ENCODE data around the gene LIN7A.

LIN7A gene

GRCh38 chr12:80858356-80858755 is 79.4 kb downstream of the LIN7A start:
- Mint-ChIP-seq H3K36me3 (ENCODE audit: low read depth) (no peaks in the 10 kb centered on the region), H3K4me1 (no peaks in the 10 kb centered on the region), H3K27ac (no peak overlapping the region), H3K4me3 (no peak overlapping the region), H3K27me3 (no peaks in the 10 kb centered on the region), H3K9me3 (peaks cover 4% of the 10 kb centered on the region)
- ATAC-seq: no peak
- no peak for DNase-seq

GRCh38 chr12:80857311-80857710 is 80.4 kb downstream of the LIN7A start:
- no peak for DNase-seq
- Mint-ChIP-seq H3K4me1 (no peaks in the 10 kb centered on the region), H3K4me3 (no peak overlapping the region), H3K36me3 (ENCODE audit: low read depth) (no peaks in the 10 kb centered on the region), H3K27ac (no peak overlapping the region), H3K27me3 (no peaks in the 10 kb centered on the region), H3K9me3 (no peaks in the 10 kb centered on the region)
- ATAC-seq: no peak

- Mint-ChIP-seq H3K9me3 (no peaks in the 10 kb centered on the region), H3K4me3 (no peak overlapping the region), H3K36me3 (ENCODE audit: low read depth) (no peaks in the 10 kb centered on the region), H3K27me3 (no peaks in the 10 kb centered on the region), H3K4me1 (no peaks in the 10 kb centered on the region), H3K27ac (no peak overlapping the region)
- ATAC-seq (no peak), DNase-seq (no peak)
These were observed 88.4 kb downstream of the LIN7A start for GRCh38 chr12:80849337-80849736.

GRCh38 chr12:80848858-80849257 is 88.9 kb downstream of the LIN7A start:
- no peak overlapping the region for H3K4me3 Mint-ChIP-seq
- no peak overlapping the region for H3K27ac Mint-ChIP-seq
- ATAC-seq (no peak), DNase-seq (no peak)
- no peaks in the 10 kb centered on the region for H3K36me3 Mint-ChIP-seq (ENCODE audit: low read depth)
- no peaks in the 10 kb centered on the region for H3K27me3 Mint-ChIP-seq
- no peaks in the 10 kb centered on the region for H3K4me1 Mint-ChIP-seq
- H3K9me3 Mint-ChIP-seq: no peaks in the 10 kb centered on the region

GRCh38 chr12:80847575-80847974 is 90.2 kb downstream of the LIN7A start:
- DNase-seq (no peak), ATAC-seq (no peak)
- no peak overlapping the region for H3K4me3 Mint-ChIP-seq
- no peaks in the 10 kb centered on the region for H3K27me3 Mint-ChIP-seq
- H3K9me3 Mint-ChIP-seq: no peaks in the 10 kb centered on the region
- H3K27ac Mint-ChIP-seq: no peak overlapping the region
- no peaks in the 10 kb centered on the region for H3K4me1 Mint-ChIP-seq
- no peaks in the 10 kb centered on the region for H3K36me3 Mint-ChIP-seq (ENCODE audit: low read depth)

GRCh38 chr12:80846952-80847351 is 90.8 kb downstream of the LIN7A start:
- Mint-ChIP-seq H3K9me3 (no peaks in the 10 kb centered on the region), H3K4me3 (no peak overlapping the region), H3K4me1 (no peaks in the 10 kb centered on the region), H3K36me3 (ENCODE audit: low read depth) (no peaks in the 10 kb centered on the region), H3K27me3 (no peaks in the 10 kb centered on the region), H3K27ac (no peak overlapping the region)
- no peak for ATAC-seq
- DNase-seq: no peak

GRCh38 chr12:80845639-80846038 is 92.1 kb downstream of the LIN7A start:
- no peak overlapping the region for H3K4me3 Mint-ChIP-seq
- DNase-seq: no peak
- no peak overlapping the region for H3K27ac Mint-ChIP-seq
- no peak for ATAC-seq
- no peaks in the 10 kb centered on the region for H3K27me3 Mint-ChIP-seq
- no peaks in the 10 kb centered on the region for H3K36me3 Mint-ChIP-seq (ENCODE audit: low read depth)
- no peaks in the 10 kb centered on the region for H3K4me1 Mint-ChIP-seq
- no peaks in the 10 kb centered on the region for H3K9me3 Mint-ChIP-seq

- no peak for DNase-seq
- Mint-ChIP-seq H3K4me3 (no peak overlapping the region), H3K9me3 (no peaks in the 10 kb centered on the region), H3K27ac (no peak overlapping the region), H3K27me3 (no peaks in the 10 kb centered on the region), H3K4me1 (no peaks in the 10 kb centered on the region), H3K36me3 (ENCODE audit: low read depth) (no peaks in the 10 kb centered on the region)
- no peak for ATAC-seq
These were observed 93.8 kb downstream of the LIN7A start for GRCh38 chr12:80843969-80844368.

- ATAC-seq (no peak), DNase-seq (no peak)
- no peaks in the 10 kb centered on the region for H3K27me3 Mint-ChIP-seq
- H3K27ac Mint-ChIP-seq: no peak overlapping the region
- no peak overlapping the region for H3K4me3 Mint-ChIP-seq
- H3K9me3 Mint-ChIP-seq: no peaks in the 10 kb centered on the region
- no peaks in the 10 kb centered on the region for H3K4me1 Mint-ChIP-seq
- no peaks in the 10 kb centered on the region for H3K36me3 Mint-ChIP-seq (ENCODE audit: low read depth)
These were observed 99.0 kb downstream of the LIN7A start for GRCh38 chr12:80838708-80839107.

- no peaks in the 10 kb centered on the region for H3K27me3 Mint-ChIP-seq
- no peak overlapping the region for H3K27ac Mint-ChIP-seq
- DNase-seq: no peak
- H3K9me3 Mint-ChIP-seq: peaks cover 4% of the 10 kb centered on the region
- no peak for ATAC-seq
- no peaks in the 10 kb centered on the region for H3K4me1 Mint-ChIP-seq
- no peaks in the 10 kb centered on the region for H3K36me3 Mint-ChIP-seq (ENCODE audit: low read depth)
- no peak overlapping the region for H3K4me3 Mint-ChIP-seq
These were observed 99.6 kb downstream of the LIN7A start for GRCh38 chr12:80838024-80838658.

- H3K9me3 Mint-ChIP-seq: peaks cover 6% of the 10 kb centered on the region
- H3K4me3 Mint-ChIP-seq: no peak overlapping the region
- DNase-seq (no peak), ATAC-seq (no peak)
- H3K36me3 Mint-ChIP-seq (ENCODE audit: low read depth): no peaks in the 10 kb centered on the region
- H3K27ac Mint-ChIP-seq: no peak overlapping the region
- H3K27me3 Mint-ChIP-seq: no peaks in the 10 kb centered on the region
- H3K4me1 Mint-ChIP-seq: no peaks in the 10 kb centered on the region
These were observed 100.3 kb downstream of the LIN7A start for GRCh38 chr12:80837342-80837978.

- no peak overlapping the region for H3K27ac Mint-ChIP-seq
- no peaks in the 10 kb centered on the region for H3K36me3 Mint-ChIP-seq (ENCODE audit: low read depth)
- ATAC-seq (no peak), DNase-seq (no peak)
- H3K4me3 Mint-ChIP-seq: no peak overlapping the region
- peaks cover 6% of the 10 kb centered on the region for H3K9me3 Mint-ChIP-seq
- H3K27me3 Mint-ChIP-seq: no peaks in the 10 kb centered on the region
- no peaks in the 10 kb centered on the region for H3K4me1 Mint-ChIP-seq
These were observed 103.0 kb downstream of the LIN7A start for GRCh38 chr12:80834724-80835123.

GRCh38 chr12:80830533-80831088 is 107.1 kb downstream of the LIN7A start:
- no peaks in the 10 kb centered on the region for H3K27me3 Mint-ChIP-seq
- no peak overlapping the region for H3K4me3 Mint-ChIP-seq
- H3K4me1 Mint-ChIP-seq: no peaks in the 10 kb centered on the region
- H3K27ac Mint-ChIP-seq: no peak overlapping the region
- DNase-seq (no peak), ATAC-seq (no peak)
- H3K9me3 Mint-ChIP-seq: peaks cover 6% of the 10 kb centered on the region
- no peaks in the 10 kb centered on the region for H3K36me3 Mint-ChIP-seq (ENCODE audit: low read depth)

GRCh38 chr12:80829767-80830166 is 108.0 kb downstream of the LIN7A start:
- no peaks in the 10 kb centered on the region for H3K4me1 Mint-ChIP-seq

GRCh38 chr12:80825506-80825905 is 112.2 kb downstream of the LIN7A start:
- Mint-ChIP-seq H3K9me3 (no peaks in the 10 kb centered on the region), H3K36me3 (ENCODE audit: low read depth) (no peaks in the 10 kb centered on the region), H3K27me3 (no peaks in the 10 kb centered on the region), H3K27ac (no peak overlapping the region), H3K4me3 (no peak overlapping the region), H3K4me1 (no peaks in the 10 kb centered on the region)
- DNase-seq: no peak
- no peak for ATAC-seq

More at GRCh38 chr12:80829767-80830166, 108.0 kb downstream of the LIN7A start:
- H3K27ac Mint-ChIP-seq: no peak overlapping the region
- no peaks in the 10 kb centered on the region for H3K36me3 Mint-ChIP-seq (ENCODE audit: low read depth)
- DNase-seq: no peak
- H3K27me3 Mint-ChIP-seq: no peaks in the 10 kb centered on the region
- H3K9me3 Mint-ChIP-seq: peaks cover 6% of the 10 kb centered on the region
- no peak overlapping the region for H3K4me3 Mint-ChIP-seq
- no peak for ATAC-seq

All from activated naive CD8-positive, alpha-beta T cell treated with anti-CD3 and anti-CD28 coated beads, Interleukin-2, amount 50 U/mL, for 24 hours (primary cell).